Erythroblast (primary cell): Measurements from ENCODE around the gene KRTAP10-10.
"Not testable (repeated sequence)": the region's sequence is repeated elsewhere in the genome, so short reads cannot be mapped to it uniquely, and the experiment has no call there.

Source experiments
- DNase-seq, 2 experiments: peaks; one replicate each; lab custom pipeline; 2025; lab: John Stamatoyannopoulos, UW
- GATA1 ChIP-seq: IDR thresholded peaks from 2 replicates; pipeline ENCODE4 v1.6.1; 2011; ENCODE audit warnings: low read depth, mild to moderate bottlenecking, control low read depth, low read length, moderate library complexity
- POLR2A ChIP-seq: IDR thresholded peaks from 2 replicates; pipeline ENCODE4 v1.6.1; 2011; ENCODE audit warnings: mild to moderate bottlenecking, low read length

Gene KRTAP10-10

DNA sequence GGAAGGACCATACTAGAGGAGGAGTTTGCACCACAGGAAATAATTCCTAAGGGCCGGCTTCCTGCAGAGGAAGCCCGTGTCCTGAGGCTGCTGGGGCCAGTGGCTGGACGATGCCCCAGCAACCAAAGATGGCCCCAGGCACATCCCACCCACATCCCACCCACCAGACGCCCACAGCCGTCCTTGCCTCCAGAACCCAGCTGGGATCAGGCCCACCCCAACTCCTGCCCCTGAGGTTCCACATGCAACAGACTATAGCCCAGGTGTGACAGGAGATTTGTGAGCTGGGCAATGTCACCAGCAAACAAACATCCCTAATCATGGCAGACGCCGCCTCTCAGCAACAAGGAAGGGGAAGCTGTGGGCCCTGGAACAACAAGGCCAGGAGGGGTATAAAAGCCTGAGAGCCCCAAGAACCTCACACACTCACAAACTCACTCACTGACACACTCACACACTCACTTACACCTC lies 10.4 kb upstream of the KRTAP10-10 start, which contains the start of gene KRTAP10-9:
KRTAP10-9 (plus strand) TSS at position 421 of the 471 bp plus-strand sequence. CDS start 79 bp downstream, outside the sequence.
- TF ChIP-seq GATA1 (no peak), POLR2A (no peak)
- DNase-seq = no peak

DNA sequence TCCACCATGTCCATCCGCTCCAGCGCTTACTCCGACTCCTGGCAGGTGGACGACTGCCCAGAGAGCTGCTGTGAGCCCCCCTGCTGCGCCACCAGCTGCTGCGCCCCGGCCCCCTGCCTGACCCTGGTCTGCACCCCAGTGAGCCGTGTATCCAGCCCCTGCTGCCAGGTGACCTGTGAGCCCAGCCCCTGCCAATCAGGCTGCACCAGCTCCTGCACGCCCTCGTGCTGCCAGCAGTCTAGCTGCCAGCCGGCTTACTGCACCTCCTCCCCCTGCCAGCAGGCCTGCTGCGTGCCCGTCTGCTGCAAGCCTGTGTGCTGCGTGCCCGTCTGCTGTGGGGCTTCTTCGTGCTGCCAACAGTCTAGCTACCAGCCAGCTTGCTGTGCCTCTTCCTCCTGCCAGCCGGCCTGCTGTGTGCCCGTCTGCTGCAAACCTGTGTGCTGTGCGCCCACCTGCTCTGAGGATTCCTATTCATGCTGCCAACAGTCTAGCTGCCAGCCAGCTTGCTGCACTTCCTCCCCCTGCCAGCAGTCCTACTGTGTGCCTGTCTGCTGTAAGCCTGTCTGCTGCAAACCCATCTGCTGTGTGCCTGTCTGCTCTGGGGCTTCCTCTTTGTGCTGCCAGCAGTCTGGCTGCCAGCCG lies 9.9 kb upstream of the KRTAP10-10 start:
- not testable (repeated sequence) for DNase-seq

DNA sequence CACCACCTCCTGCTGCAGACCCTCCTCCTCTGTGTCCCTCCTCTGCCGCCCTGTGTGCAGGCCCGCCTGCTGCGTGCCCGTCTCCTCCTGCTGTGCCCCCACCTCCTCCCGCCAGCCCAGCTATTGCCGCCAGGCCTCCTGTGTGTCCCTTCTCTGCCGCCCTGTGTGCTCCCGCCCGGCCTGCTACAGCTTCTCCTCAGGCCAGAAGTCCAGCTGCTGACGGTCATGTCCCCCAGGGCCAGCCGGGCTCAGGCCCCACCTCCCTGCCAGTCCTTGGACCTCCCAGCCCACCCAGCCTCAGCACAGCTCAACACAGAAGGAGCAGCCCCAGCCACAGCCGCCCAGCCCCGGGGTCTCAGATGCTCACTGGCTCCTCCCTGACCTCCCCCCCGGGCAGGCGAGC lies 9.3 kb upstream of the KRTAP10-10 start:
- not testable (repeated sequence) for DNase-seq

DNA sequence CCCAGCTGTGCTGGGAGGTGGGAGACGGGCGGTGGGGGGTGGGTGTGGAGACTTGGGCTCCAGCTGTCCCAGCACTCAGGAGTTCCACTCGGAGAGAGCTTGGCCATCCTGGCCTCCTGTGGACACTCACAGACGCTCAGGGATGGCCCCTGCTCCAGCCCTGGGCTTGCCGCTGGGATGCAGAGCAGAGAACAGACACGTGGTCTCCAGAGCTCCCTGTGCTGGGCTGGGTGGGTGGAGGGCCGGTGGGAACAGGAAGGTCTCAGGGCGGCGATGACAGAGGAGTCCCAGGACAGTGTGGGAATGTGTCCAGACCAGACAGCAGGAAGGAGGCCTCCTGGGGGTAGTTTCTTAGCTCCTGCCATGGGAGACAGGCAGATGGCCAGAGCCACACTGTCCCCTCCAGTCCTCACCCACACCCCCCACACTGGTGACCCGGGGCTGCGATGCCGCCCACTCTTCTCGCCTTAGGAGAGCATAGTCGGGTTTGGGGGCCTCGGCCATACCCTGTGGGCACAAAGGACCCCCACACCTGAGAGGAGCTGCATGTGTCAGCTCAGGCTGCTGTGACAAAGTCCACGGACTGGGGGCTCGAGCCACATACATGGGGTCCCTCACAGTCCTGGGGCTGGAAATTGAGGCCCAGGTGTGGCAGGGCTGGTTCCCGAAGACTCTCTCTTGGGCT lies 8.3 kb upstream of the KRTAP10-10 start:
- no peak for TF ChIP-seq GATA1
- TF ChIP-seq POLR2A = no peak
- DNase-seq = no peak

DNA sequence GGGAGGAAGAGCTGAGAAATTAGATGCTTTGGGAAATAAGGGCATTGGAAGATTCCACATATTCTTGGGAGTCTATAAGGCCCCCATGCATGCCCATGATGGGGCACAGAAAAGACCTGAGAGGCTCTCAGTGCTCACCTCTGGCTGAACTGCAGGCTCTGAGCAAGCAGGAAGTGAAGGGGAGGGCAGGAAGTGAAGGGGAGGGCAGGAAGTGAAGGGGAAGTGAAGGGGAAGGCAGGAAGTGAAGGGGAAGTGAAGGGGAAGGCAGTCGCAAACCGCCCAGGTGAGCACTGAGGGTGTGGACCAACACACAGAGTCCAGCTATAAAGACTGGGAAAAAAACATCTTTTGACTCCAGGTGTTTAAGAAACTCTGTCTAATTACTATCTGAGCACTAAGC lies 6.7 kb upstream of the KRTAP10-10 start:
- no peak for DNase-seq
- no peak for TF ChIP-seq POLR2A

DNA sequence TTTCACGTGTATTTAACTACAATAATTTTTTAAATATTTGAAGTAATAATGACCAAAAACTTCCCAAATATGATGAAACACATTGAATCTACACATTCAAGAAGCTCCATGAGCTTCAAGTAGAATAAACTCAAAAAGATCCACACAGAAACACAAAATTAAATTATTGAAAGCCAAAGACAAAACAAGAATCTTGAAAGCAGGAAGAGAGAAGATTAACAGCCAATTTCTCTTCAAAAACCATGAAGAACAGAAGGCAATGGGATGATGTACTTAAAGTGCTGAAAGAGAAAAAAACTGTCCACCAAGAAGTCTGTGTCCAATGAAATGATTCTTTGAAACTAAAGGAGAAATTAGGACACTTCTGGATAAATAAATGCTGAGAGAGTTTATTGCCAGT lies 5.1 kb upstream of the KRTAP10-10 start:
- DNase-seq = no peak
- no peak for TF ChIP-seq POLR2A
- TF ChIP-seq GATA1 = no peak

DNA sequence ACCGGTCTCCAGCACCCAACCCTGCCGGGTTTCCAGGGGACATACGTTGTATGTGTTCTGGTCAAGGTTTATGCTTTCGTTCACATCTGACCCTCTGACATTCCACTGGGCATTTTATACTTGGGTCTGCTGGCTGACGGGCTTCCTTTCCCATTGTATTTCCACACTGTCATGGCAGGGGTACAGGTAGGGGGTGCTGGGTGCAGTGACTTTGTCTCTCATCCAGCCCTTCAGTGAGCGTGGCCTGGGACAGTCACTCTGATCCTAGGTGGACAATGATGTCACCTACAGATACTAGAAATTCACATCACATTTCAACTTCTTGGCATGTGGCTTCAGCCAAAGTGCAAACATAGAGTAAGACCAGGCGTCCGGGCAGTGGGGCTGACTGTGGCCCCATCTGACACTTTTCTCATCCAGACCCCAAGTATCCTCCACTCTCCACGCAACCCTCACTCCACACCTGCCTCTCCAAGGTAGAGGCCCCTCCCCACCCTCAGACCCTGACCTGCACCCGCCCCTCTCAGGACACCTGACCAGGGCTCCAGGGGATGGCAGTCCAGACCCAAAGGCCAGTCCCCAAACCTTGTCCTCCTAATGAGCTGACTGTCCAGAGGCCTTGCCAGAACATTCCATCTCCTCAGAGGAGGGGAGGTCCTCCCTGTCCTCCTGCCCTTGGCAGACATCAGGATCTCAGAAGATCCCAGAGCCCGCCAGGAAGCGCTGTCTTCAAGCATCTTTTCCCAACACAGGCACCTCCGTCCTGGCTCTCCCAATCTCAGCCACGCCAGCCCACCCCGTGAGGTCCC lies 743 bp upstream of the KRTAP10-10 start:
- no peak for DNase-seq
- TF ChIP-seq GATA1 (no peak), POLR2A (no peak)

DNA sequence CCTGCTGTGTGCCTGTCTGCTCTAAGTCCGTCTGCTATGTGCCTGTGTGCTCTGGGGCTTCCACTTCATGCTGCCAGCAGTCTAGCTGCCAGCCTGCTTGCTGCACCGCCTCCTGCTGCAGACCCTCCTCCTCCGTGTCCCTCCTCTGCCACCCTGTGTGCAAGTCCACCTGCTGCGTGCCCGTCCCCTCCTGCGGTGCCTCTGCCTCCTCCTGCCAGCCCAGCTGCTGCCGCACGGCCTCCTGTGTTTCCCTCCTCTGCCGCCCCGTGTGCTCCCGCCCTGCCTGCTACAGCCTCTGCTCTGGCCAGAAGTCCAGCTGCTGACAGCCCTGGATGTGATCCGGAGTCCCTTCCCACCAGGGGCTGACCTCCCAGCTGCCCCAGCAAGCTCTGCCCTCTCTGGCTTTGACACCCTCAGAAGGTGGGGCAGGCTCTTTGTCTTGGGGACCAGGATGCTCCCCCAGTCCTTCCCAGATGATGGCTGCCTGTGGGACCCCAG lies 744 bp downstream of the KRTAP10-10 start:
- not testable (repeated sequence) for DNase-seq

DNA sequence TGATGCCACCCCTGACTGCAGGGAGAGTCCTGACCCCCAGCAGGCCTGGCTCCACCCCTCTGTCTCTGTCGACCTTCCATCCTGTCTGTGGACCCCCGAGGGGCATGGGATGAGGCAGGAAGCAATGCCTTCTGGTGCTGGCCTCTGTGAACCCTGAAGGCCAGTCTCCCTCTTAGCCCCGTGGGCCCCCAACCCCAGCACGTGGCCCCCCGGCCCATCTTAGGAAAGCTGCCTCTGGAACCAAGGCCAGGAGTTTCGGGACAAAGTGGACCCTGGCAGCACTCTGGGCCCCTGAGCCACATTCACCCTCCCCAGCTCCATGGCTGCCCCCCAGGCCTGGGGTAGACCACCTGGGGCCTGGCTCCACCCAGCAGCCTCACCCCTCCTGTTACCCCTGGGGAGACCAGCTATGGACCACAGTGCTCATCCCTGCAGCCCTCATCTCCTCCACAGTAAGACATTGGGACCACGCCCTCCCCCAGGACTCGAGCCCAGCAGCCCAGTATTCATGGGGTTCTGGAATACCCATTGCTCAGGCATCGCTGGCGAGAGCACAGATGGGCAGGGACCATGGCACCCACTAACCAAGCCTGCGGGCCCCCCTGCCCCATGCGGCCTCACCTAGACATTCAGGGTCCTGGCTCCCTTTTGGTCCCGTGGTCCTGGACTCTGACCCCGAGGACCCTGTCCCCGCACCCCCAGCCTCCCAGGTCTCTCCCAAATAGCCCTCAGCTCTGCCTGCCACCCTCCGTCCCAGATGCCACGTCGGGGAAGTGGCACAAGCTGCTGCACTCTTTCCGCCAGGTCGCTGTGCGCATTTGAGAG lies 1.6 kb downstream of the KRTAP10-10 start:
- DNase-seq = not testable (repeated sequence)

DNA sequence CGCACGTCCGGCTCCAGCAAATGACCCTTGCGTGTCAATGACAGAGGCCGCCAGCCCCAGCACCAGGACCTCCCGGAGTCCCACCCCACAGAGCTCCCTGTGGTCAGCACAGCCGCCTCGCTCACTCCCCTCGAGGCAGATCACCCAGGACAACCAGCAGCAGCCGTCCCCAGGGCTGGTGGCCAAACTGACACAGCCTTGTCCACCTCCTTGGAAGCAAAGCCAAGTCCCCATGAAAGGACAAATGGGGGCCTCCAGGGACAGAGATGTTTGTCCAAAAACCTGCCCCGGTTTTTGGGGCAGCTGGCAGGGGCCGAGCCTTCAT lies 2.1 kb downstream of the KRTAP10-10 start:
- TF ChIP-seq GATA1 (no peak), POLR2A (no peak)

DNA sequence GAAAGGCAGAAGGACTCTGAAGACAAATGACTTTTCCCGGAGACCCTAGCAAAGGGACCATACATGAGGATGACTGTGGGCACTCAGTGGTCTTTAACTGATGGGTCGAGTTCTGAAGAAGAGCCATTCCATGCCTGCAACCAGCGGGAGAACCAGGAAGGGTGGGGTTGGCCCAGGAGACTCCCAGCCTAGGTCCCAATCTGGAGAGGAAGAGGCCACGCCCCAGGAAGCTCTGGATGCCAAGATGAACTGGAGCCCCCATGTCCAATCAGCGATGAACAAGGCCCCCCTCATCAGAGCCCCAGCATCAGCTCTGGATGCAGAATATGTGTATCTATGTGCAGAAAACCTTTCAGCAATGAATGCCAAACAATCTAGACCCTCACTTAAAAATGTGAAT lies 3.6 kb downstream of the KRTAP10-10 start:
- DNase-seq = no peak
- TF ChIP-seq GATA1 (no peak), POLR2A (no peak)

More for the DNA sequence above, 2.1 kb downstream of the KRTAP10-10 start:
- DNase-seq = no peak

DNA sequence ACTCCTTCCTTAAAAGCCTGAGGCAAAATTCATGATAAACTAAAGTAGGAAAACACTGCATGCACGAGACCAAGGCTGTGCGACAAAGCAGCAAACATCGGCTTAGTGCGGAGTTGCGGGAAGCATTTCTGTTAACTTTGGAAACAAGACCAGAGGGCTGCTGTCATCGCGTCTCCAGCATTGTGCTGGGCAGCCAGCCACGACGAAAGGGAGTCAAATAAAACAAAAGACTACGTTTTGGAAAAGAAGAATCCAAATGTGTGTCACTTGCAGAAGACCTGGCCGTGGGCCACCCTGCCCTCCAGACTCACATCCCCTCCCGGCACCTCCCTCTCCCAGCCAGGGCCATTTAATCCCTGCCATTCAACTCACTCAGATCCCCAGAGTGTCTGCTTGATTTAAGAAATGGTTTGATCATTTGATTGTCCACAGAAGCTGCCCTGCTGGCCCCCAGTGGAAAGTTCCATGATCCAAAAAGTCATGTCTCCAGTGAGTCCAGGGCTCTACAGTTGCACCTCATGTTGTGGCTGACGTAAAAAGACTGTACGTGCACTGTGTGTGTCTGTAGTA lies 6.7 kb downstream of the KRTAP10-10 start:
- TF ChIP-seq POLR2A (no peak), GATA1 (no peak)
- no peak for DNase-seq

DNA sequence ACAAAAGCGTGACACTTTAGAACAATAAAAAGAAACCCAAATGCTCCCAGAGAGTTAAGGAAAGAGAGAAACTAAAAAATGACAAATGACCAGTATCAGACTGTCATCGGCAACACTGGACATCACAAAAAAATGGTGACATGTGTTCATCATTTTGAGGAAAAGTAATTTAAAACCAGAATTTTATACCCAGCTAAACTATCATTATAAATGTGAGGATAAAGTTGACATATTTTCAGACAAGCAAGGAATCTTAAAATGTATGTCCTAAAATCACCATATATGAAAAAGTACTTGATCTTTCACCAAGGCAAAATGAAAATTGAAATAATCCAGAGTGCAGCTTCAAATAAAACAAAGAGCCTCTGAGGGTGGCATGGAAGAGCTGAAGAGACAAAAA lies 7.7 kb downstream of the KRTAP10-10 start:
- TF ChIP-seq POLR2A = no peak
- DNase-seq = no peak

DNA sequence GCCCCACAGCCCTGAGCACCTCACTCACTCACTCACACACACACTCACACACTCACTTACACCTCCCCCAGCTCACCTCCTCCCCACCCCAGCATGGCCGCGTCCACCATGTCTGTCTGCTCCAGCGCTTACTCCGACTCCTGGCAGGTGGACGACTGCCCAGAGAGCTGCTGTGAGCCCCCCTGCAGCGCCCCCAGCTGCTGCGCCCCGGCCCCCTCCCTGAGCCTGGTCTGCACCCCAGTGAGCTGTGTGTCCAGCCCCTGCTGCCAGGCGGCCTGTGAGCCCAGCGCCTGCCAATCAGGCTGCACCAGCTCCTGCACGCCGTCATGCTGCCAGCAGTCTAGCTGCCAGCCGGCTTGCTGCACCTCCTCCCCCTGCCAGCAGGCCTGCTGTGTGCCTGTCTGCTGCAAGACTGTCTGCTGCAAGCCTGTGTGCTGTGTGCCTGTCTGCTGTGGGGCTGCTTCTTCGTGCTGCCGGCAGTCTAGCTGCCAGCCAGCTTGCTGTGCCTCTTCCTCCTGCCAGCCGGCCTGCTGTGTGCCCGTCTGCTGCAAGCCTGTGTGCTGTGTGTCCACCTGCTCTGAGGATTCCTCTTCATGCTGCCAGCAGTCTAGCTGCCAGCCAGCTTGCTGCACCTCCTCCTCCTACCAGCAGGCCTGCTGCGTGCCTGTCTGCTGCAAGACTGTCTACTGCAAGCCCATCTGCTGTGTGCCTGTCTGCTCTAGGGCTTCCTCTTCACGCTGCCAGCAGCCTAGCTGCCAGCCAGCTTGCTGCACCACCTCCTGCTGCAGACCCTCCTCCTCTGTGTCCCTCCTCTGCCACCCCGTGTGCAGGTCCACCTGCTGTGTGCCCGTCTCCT lies 9.4 kb downstream of the KRTAP10-10 start, which contains the start of gene KRTAP10-11:
KRTAP10-11 (plus strand) TSS at position 49 of the 856 bp plus-strand sequence; CDS start at position 94, 45 bp downstream.
- not testable (repeated sequence) for DNase-seq
